NB4 (cell line): ENCODE results near the gene DNAJC9.

Experiments used
- MYC ChIP-seq: IDR thresholded peaks from 2 replicates; pipeline ENCODE4 v1.6.1; 2011; ENCODE audit warnings: low read depth, low read length
- POLR2A ChIP-seq: IDR thresholded peaks from 2 replicates; pipeline ENCODE4 v1.6.1; 2011; ENCODE audit warnings: mild to moderate bottlenecking; ENCODE audit not compliant: insufficient read length; ENCODE audit errors: extremely low read depth
- TF ChIP-seq, protein P1 (sequence below): IDR thresholded peaks from one replicate; pipeline ENCODE4 v1.5.1; 2012; ENCODE audit warnings: low read depth, low read length
- TF ChIP-seq, protein P2 (sequence below): IDR thresholded peaks from 2 replicates; pipeline ENCODE4 v1.6.1; 2011; ENCODE audit warnings: low read depth, low read length

DNA sequence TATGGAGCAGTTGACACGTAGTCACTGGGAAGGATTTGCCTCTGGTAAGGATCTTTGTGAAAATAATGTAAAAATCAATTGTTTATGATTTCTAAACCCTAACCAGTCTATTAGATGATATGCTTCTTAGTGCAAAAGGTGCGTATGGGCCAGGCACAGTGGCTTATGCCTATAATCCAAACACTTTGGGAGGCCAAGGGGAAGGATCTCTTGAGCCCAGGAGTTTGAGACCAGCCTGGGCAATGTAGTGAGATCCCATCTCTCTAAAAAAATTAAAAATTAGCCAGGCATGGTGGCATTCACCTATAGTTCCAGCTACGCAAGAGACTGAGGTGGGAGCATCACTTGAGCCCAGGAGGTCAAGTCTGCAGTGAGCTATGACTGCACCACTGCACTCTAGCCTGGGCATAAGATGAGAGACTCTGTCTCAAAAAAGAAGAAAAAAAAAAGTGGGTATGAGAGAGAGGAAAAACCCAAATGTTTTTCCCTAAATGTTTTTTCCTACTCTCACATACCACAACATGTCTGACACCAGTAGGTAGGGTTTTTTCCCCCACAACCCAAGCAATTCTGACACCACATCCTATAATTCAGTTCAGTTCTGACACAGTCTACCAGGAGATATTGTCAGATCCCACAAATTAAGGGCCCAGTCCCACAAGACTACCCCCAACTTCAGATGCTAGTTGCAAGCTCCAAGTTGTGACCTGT is 36.5 kb downstream of the DNAJC9 start:
- TF ChIP-seq, protein P1, sequence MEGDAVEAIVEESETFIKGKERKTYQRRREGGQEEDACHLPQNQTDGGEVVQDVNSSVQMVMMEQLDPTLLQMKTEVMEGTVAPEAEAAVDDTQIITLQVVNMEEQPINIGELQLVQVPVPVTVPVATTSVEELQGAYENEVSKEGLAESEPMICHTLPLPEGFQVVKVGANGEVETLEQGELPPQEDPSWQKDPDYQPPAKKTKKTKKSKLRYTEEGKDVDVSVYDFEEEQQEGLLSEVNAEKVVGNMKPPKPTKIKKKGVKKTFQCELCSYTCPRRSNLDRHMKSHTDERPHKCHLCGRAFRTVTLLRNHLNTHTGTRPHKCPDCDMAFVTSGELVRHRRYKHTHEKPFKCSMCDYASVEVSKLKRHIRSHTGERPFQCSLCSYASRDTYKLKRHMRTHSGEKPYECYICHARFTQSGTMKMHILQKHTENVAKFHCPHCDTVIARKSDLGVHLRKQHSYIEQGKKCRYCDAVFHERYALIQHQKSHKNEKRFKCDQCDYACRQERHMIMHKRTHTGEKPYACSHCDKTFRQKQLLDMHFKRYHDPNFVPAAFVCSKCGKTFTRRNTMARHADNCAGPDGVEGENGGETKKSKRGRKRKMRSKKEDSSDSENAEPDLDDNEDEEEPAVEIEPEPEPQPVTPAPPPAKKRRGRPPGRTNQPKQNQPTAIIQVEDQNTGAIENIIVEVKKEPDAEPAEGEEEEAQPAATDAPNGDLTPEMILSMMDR, result no peak
- TF ChIP-seq POLR2A (no peak), MYC (no peak)
- TF ChIP-seq, protein P2, sequence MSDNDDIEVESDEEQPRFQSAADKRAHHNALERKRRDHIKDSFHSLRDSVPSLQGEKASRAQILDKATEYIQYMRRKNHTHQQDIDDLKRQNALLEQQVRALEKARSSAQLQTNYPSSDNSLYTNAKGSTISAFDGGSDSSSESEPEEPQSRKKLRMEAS, result no peak
